ENCODE measurements around the gene SUGCT.

- TF ChIP-seq, protein P1, sequence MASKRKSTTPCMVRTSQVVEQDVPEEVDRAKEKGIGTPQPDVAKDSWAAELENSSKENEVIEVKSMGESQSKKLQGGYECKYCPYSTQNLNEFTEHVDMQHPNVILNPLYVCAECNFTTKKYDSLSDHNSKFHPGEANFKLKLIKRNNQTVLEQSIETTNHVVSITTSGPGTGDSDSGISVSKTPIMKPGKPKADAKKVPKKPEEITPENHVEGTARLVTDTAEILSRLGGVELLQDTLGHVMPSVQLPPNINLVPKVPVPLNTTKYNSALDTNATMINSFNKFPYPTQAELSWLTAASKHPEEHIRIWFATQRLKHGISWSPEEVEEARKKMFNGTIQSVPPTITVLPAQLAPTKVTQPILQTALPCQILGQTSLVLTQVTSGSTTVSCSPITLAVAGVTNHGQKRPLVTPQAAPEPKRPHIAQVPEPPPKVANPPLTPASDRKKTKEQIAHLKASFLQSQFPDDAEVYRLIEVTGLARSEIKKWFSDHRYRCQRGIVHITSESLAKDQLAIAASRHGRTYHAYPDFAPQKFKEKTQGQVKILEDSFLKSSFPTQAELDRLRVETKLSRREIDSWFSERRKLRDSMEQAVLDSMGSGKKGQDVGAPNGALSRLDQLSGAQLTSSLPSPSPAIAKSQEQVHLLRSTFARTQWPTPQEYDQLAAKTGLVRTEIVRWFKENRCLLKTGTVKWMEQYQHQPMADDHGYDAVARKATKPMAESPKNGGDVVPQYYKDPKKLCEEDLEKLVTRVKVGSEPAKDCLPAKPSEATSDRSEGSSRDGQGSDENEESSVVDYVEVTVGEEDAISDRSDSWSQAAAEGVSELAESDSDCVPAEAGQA (IDR thresholded peaks at IDR 0.05; ENCODE audit: low read depth): no peak
- TF ChIP-seq, protein P1 (CRISPR knock-in tag; IDR thresholded peaks at IDR 0.05; ENCODE audit: borderline replicate concordance): no peak
- TF ChIP-seq, protein P2, sequence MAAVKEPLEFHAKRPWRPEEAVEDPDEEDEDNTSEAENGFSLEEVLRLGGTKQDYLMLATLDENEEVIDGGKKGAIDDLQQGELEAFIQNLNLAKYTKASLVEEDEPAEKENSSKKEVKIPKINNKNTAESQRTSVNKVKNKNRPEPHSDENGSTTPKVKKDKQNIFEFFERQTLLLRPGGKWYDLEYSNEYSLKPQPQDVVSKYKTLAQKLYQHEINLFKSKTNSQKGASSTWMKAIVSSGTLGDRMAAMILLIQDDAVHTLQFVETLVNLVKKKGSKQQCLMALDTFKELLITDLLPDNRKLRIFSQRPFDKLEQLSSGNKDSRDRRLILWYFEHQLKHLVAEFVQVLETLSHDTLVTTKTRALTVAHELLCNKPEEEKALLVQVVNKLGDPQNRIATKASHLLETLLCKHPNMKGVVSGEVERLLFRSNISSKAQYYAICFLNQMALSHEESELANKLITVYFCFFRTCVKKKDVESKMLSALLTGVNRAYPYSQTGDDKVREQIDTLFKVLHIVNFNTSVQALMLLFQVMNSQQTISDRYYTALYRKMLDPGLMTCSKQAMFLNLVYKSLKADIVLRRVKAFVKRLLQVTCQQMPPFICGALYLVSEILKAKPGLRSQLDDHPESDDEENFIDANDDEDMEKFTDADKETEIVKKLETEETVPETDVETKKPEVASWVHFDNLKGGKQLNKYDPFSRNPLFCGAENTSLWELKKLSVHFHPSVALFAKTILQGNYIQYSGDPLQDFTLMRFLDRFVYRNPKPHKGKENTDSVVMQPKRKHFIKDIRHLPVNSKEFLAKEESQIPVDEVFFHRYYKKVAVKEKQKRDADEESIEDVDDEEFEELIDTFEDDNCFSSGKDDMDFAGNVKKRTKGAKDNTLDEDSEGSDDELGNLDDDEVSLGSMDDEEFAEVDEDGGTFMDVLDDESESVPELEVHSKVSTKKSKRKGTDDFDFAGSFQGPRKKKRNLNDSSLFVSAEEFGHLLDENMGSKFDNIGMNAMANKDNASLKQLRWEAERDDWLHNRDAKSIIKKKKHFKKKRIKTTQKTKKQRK (IDR thresholded peaks at IDR 0.05; ENCODE audit: low read length): no peak
- TF ChIP-seq, protein P3, sequence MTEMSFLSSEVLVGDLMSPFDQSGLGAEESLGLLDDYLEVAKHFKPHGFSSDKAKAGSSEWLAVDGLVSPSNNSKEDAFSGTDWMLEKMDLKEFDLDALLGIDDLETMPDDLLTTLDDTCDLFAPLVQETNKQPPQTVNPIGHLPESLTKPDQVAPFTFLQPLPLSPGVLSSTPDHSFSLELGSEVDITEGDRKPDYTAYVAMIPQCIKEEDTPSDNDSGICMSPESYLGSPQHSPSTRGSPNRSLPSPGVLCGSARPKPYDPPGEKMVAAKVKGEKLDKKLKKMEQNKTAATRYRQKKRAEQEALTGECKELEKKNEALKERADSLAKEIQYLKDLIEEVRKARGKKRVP (CRISPR knock-in tag; IDR thresholded peaks at IDR 0.05): no peak
- TF ChIP-seq ZNF282 (IDR thresholded peaks at IDR 0.05; ENCODE audit: partially characterized antibody): no peak
- no peak for TF ChIP-seq ZNF816 (CRISPR knock-in tag; IDR thresholded peaks at IDR 0.05; ENCODE audit: borderline replicate concordance)
- TF ChIP-seq, protein P4, sequence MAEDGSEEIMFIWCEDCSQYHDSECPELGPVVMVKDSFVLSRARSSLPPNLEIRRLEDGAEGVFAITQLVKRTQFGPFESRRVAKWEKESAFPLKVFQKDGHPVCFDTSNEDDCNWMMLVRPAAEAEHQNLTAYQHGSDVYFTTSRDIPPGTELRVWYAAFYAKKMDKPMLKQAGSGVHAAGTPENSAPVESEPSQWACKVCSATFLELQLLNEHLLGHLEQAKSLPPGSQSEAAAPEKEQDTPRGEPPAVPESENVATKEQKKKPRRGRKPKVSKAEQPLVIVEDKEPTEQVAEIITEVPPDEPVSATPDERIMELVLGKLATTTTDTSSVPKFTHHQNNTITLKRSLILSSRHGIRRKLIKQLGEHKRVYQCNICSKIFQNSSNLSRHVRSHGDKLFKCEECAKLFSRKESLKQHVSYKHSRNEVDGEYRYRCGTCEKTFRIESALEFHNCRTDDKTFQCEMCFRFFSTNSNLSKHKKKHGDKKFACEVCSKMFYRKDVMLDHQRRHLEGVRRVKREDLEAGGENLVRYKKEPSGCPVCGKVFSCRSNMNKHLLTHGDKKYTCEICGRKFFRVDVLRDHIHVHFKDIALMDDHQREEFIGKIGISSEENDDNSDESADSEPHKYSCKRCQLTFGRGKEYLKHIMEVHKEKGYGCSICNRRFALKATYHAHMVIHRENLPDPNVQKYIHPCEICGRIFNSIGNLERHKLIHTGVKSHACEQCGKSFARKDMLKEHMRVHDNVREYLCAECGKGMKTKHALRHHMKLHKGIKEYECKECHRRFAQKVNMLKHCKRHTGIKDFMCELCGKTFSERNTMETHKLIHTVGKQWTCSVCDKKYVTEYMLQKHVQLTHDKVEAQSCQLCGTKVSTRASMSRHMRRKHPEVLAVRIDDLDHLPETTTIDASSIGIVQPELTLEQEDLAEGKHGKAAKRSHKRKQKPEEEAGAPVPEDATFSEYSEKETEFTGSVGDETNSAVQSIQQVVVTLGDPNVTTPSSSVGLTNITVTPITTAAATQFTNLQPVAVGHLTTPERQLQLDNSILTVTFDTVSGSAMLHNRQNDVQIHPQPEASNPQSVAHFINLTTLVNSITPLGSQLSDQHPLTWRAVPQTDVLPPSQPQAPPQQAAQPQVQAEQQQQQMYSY (CRISPR knock-in tag; IDR thresholded peaks at IDR 0.05): no peak
- TF ChIP-seq RARG (CRISPR knock-in tag; IDR thresholded peaks at IDR 0.05; ENCODE audit: low read depth): no peak
- no peak for TF ChIP-seq JUN (CRISPR knock-in tag; IDR thresholded peaks at IDR 0.05)
- TF ChIP-seq, protein P5, sequence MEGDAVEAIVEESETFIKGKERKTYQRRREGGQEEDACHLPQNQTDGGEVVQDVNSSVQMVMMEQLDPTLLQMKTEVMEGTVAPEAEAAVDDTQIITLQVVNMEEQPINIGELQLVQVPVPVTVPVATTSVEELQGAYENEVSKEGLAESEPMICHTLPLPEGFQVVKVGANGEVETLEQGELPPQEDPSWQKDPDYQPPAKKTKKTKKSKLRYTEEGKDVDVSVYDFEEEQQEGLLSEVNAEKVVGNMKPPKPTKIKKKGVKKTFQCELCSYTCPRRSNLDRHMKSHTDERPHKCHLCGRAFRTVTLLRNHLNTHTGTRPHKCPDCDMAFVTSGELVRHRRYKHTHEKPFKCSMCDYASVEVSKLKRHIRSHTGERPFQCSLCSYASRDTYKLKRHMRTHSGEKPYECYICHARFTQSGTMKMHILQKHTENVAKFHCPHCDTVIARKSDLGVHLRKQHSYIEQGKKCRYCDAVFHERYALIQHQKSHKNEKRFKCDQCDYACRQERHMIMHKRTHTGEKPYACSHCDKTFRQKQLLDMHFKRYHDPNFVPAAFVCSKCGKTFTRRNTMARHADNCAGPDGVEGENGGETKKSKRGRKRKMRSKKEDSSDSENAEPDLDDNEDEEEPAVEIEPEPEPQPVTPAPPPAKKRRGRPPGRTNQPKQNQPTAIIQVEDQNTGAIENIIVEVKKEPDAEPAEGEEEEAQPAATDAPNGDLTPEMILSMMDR (CRISPR knock-in tag; IDR thresholded peaks at IDR 0.05): no peak
Measured at GRCh38 chr7:40418983-40419382, 284.2 kb downstream of the SUGCT start.
